ENCODE results near the gene NOX5. TPM values are rescaled to one million over a fixed set of nuclear protein-coding genes. Genes with fewer than 3 reads are reported as not detected.
"Not testable (repeated sequence)": the region's sequence is repeated elsewhere in the genome, so short reads cannot be mapped to it uniquely, and the experiment has no call there.

NOX5 gene
- total RNA-seq (under 1 TPM; 0.18 to 0.19 TPM), polyA plus RNA-seq (under 1 TPM in 1 of 2 donors, not detected in 1; 0.23 TPM)
- long read RNA-seq, donor 1, partial matches to known transcripts = 0 of 1 reads
- long read RNA-seq, donor 1, other reads (novel, unspliced or antisense) = 1 of 1 reads
- long read RNA-seq, donor 2 = 0 reads

GRCh38 chr15:69014454-69014853, at the start of gene NOX5:
Gene NOX5 (plus strand): TSS chr15:69014695. CDS start chr15:69014736, 41 bp downstream.
- no peak within 1 kb of the TSS for H3K4me3 ChIP-seq (ENCODE audit: low read length in 2 of 2)
- H3K27ac ChIP-seq (ENCODE audit: low read depth in 1 of 2, low read length in 2 of 2) = no peak within 1 kb of the TSS
- intact Hi-C loops (cut with DNase I) = no loop called here
- H3K36me3 ChIP-seq (ENCODE audit: control insufficient read depth in 1 of 2, insufficient read depth in 2 of 2, low read length in 1 of 2) = no peaks in the 10 kb centered on the region
- H3K4me1 ChIP-seq (ENCODE audit: control insufficient read depth in 1 of 2, insufficient read depth in 2 of 2, low read length in 2 of 2) = no peaks in the 10 kb centered on the region
- no peak for ATAC-seq (ENCODE audit: low FRiP score)
- peaks cover 5% of the 10 kb centered on the region for H3K9me3 ChIP-seq (ENCODE audit: control insufficient read depth, low read length)
- no peaks in the 10 kb centered on the region for H3K27me3 ChIP-seq (ENCODE audit: control insufficient read depth in 1 of 2, insufficient read depth in 2 of 2, low read length in 1 of 2)
- 70 to 79% methylated on average over 1 of the region's 1 CpG for WGBS, 2 donors
- DNase-seq = no peak

DNA sequence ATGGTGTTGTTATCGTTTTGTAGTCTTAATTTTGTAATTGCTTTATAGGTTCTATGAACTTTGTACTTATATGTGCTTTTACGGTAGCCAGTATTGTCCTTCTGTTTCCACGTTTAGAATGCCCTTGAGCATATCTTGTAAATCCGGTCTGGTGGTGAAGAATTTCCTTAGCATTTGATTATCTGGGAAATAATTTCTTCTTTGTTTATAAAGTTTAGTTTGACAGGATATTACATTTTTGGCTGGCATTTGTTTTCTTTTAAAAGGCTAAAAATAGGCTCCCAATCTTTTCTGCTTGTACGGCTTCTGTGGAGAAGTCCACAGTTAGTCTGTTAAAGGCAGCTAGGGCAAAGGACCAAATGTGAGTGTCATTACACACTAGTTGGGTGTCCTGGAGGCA, 47.5 kb upstream of the NOX5 start:
- H3K27me3 ChIP-seq (ENCODE audit: control insufficient read depth in 1 of 2, insufficient read depth in 2 of 2, low read length in 1 of 2) = peaks cover 0 to 2% of the 10 kb centered on the region in 2 donors
- H3K9me3 ChIP-seq (ENCODE audit: control insufficient read depth, low read length) = peaks cover 4% of the 10 kb centered on the region
- H3K27ac ChIP-seq (ENCODE audit: low read depth in 1 of 2, low read length in 2 of 2) = no peak overlapping the region
- H3K4me3 ChIP-seq (ENCODE audit: low read length in 2 of 2) = no peak overlapping the region
- intact Hi-C loops (cut with DNase I) = no loop called here
- WGBS, 2 donors = 30% methylated on average over 5 of the region's 5 CpGs
- DNase-seq = no peak
- no peaks in the 10 kb centered on the region for H3K36me3 ChIP-seq (ENCODE audit: control insufficient read depth in 1 of 2, insufficient read depth in 2 of 2, low read length in 1 of 2)
- ATAC-seq (ENCODE audit: low FRiP score) = no peak
- H3K4me1 ChIP-seq (ENCODE audit: control insufficient read depth in 1 of 2, insufficient read depth in 2 of 2, low read length in 2 of 2) = no peaks in the 10 kb centered on the region

DNA sequence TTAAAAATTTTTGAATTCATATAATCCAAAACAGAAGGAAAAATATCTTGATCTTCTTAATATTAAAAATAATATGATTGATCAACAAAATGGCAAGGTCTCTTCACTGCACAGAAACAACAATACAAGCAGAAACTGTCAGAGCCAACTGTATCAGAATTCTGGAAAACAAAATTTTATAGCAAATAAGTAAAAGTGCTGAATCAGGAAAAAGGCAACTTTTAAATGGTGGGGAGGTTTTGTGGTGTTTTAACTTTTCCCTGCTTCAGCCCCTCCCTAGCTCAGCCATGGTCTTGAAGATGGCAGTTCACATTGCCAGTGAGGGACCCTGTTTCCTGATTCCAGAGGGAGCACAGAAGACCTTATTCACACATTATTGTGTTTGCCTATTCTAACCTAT, 46.5 kb upstream of the NOX5 start:
- no peak overlapping the region for H3K27ac ChIP-seq (ENCODE audit: low read depth in 1 of 2, low read length in 2 of 2)
- ATAC-seq (ENCODE audit: low FRiP score) (no peak), DNase-seq (no peak)
- H3K36me3 ChIP-seq (ENCODE audit: control insufficient read depth in 1 of 2, insufficient read depth in 2 of 2, low read length in 1 of 2) = no peaks in the 10 kb centered on the region
- no peaks in the 10 kb centered on the region for H3K4me1 ChIP-seq (ENCODE audit: control insufficient read depth in 1 of 2, insufficient read depth in 2 of 2, low read length in 2 of 2)
- peaks cover 5% of the 10 kb centered on the region for H3K9me3 ChIP-seq (ENCODE audit: control insufficient read depth, low read length)
- H3K27me3 ChIP-seq (ENCODE audit: control insufficient read depth in 1 of 2, insufficient read depth in 2 of 2, low read length in 1 of 2) = peaks cover 0 to 2% of the 10 kb centered on the region in 2 donors
- no peak overlapping the region for H3K4me3 ChIP-seq (ENCODE audit: low read length in 2 of 2)
- intact Hi-C loops (cut with DNase I) = no loop called here

DNA sequence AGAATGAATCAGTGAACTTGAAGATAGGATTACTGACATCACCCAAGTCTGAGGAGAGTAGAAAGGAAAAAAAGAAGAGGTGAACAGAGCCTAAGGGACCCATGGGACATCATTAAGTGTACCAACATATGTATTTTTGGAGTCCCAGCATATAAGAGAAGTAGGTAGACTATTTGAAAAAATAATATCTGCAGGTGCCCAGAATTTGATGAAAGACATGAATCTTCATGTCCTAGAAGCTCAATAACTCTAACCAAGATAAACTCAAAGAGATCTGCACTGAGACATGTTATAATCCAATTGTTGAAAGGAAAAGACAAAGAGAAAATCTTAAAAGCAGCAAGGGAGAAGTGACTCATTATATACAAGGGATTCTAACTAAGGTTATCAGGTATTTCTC, 45.2 kb upstream of the NOX5 start:
- H3K9me3 ChIP-seq (ENCODE audit: control insufficient read depth, low read length) = peaks cover 5% of the 10 kb centered on the region
- no peak overlapping the region for H3K4me3 ChIP-seq (ENCODE audit: low read length in 2 of 2)
- intact Hi-C loops (cut with DNase I) = no loop called here
- ATAC-seq (ENCODE audit: low FRiP score) (no peak), DNase-seq (no peak)
- no peaks in the 10 kb centered on the region for H3K4me1 ChIP-seq (ENCODE audit: control insufficient read depth in 1 of 2, insufficient read depth in 2 of 2, low read length in 2 of 2)
- no peak overlapping the region for H3K27ac ChIP-seq (ENCODE audit: low read depth in 1 of 2, low read length in 2 of 2)
- H3K36me3 ChIP-seq (ENCODE audit: control insufficient read depth in 1 of 2, insufficient read depth in 2 of 2, low read length in 1 of 2) = no peaks in the 10 kb centered on the region
- peaks cover 0 to 2% of the 10 kb centered on the region in 2 donors for H3K27me3 ChIP-seq (ENCODE audit: control insufficient read depth in 1 of 2, insufficient read depth in 2 of 2, low read length in 1 of 2)

GRCh38 chr15:68972201-68973065, 42.1 kb upstream of the NOX5 start:
- Histone ChIP-seq H3K27ac (ENCODE audit: low read depth in 1 of 2, low read length in 2 of 2) (no peak overlapping the region), H3K36me3 (ENCODE audit: control insufficient read depth in 1 of 2, insufficient read depth in 2 of 2, low read length in 1 of 2) (no peaks in the 10 kb centered on the region), H3K4me3 (ENCODE audit: low read length in 2 of 2) (no peak overlapping the region), H3K4me1 (ENCODE audit: control insufficient read depth in 1 of 2, insufficient read depth in 2 of 2, low read length in 2 of 2) (no peaks in the 10 kb centered on the region), H3K27me3 (ENCODE audit: control insufficient read depth in 1 of 2, insufficient read depth in 2 of 2, low read length in 1 of 2) (peaks cover 0 to 2% of the 10 kb centered on the region in 2 donors), H3K9me3 (ENCODE audit: control insufficient read depth, low read length) (peaks cover 5% of the 10 kb centered on the region)
- ATAC-seq (ENCODE audit: low FRiP score) (no peak), DNase-seq (no peak)
- intact Hi-C loops (cut with DNase I) = no loop called here
- 50 to 55% methylated on average over 4 of the region's 4 CpGs for WGBS, 2 donors

DNA sequence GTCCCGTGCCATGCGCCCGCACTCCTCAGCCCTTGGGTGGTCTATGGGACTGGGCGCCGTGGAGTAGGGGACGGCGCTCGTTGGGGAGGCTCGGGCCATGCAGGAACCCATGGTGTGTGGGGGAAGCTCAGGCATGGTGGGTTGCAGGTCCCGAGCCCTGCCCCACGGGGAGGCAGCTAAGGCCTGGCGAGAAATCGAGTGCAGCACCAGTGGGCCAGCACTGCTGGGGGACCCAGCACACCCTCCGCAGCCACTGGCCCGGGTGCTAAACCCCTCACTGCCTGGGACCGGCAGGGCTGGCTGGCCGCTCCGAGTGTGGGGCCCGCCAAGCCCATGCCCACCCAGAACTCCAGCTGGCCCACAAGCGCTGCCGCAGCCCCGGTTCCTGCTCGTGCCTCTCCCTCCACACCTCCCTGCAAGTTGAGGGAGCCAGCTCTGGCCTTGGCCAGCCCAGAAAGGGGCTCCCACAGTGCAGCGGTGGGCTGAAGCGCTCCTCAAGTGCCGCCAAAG, 38.8 kb upstream of the NOX5 start:
- H3K9me3 ChIP-seq (ENCODE audit: control insufficient read depth, low read length); H3K36me3 ChIP-seq (ENCODE audit: control insufficient read depth in 1 of 2, insufficient read depth in 2 of 2, low read length in 1 of 2); H3K27me3 ChIP-seq (ENCODE audit: control insufficient read depth in 1 of 2, insufficient read depth in 2 of 2, low read length in 1 of 2); H3K4me1 ChIP-seq (ENCODE audit: control insufficient read depth in 1 of 2, insufficient read depth in 2 of 2, low read length in 2 of 2); intact Hi-C loops (cut with DNase I); H3K27ac ChIP-seq (ENCODE audit: low read depth in 1 of 2, low read length in 2 of 2); DNase-seq; H3K4me3 ChIP-seq (ENCODE audit: low read length in 2 of 2); ATAC-seq (ENCODE audit: low FRiP score): not testable (repeated sequence)
- 95 to 97% methylated on average over 26 of the region's 26 CpGs for WGBS, 2 donors

DNA sequence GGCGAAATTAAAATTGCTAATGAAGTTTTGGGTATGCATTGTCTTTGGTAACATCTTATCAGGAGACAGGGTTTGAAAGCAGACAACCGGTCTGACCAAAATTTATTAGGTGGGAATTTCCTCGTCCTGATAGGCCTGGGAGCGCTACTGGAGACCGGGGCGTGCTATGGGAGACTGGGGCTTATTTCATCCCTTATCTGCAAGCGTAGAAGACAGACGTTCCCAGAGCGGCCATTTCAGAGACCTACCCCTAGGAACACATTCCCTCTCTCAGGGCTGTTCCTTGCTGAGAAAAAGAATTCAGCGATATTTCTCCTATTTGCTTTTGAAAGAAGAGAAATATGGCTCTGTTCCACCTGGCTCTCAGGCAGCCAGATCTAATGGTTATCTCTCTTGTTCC, 37.1 kb upstream of the NOX5 start:
- intact Hi-C loops (cut with DNase I); H3K9me3 ChIP-seq (ENCODE audit: control insufficient read depth, low read length); ATAC-seq (ENCODE audit: low FRiP score); H3K27me3 ChIP-seq (ENCODE audit: control insufficient read depth in 1 of 2, insufficient read depth in 2 of 2, low read length in 1 of 2); H3K4me1 ChIP-seq (ENCODE audit: control insufficient read depth in 1 of 2, insufficient read depth in 2 of 2, low read length in 2 of 2); H3K27ac ChIP-seq (ENCODE audit: low read depth in 1 of 2, low read length in 2 of 2); H3K36me3 ChIP-seq (ENCODE audit: control insufficient read depth in 1 of 2, insufficient read depth in 2 of 2, low read length in 1 of 2); H3K4me3 ChIP-seq (ENCODE audit: low read length in 2 of 2); DNase-seq: not testable (repeated sequence)
- 89 to 90% methylated on average over 10 of the region's 10 CpGs for WGBS, 2 donors

GRCh38 chr15:68979006-68979405, 35.5 kb upstream of the NOX5 start:
- H3K4me3 ChIP-seq (ENCODE audit: low read length in 2 of 2) = no peak overlapping the region
- no peak overlapping the region for H3K27ac ChIP-seq (ENCODE audit: low read depth in 1 of 2, low read length in 2 of 2)
- WGBS, 2 donors = 70% methylated on average over 3 of the region's 3 CpGs
- ATAC-seq (ENCODE audit: low FRiP score) (no peak), DNase-seq (no peak)
- peaks cover 2% of the 10 kb centered on the region for H3K9me3 ChIP-seq (ENCODE audit: control insufficient read depth, low read length)
- intact Hi-C loops (cut with DNase I) = no loop called here
- H3K4me1 ChIP-seq (ENCODE audit: control insufficient read depth in 1 of 2, insufficient read depth in 2 of 2, low read length in 2 of 2) = no peaks in the 10 kb centered on the region
- no peaks in the 10 kb centered on the region for H3K36me3 ChIP-seq (ENCODE audit: control insufficient read depth in 1 of 2, insufficient read depth in 2 of 2, low read length in 1 of 2)
- peaks cover 0 to 4% of the 10 kb centered on the region in 2 donors for H3K27me3 ChIP-seq (ENCODE audit: control insufficient read depth in 1 of 2, insufficient read depth in 2 of 2, low read length in 1 of 2)

GRCh38 chr15:68979816-68980215, 34.7 kb upstream of the NOX5 start:
- Histone ChIP-seq H3K27me3 (ENCODE audit: control insufficient read depth in 1 of 2, insufficient read depth in 2 of 2, low read length in 1 of 2) (peaks cover 0 to 4% of the 10 kb centered on the region in 2 donors), H3K9me3 (ENCODE audit: control insufficient read depth, low read length) (peaks cover 2% of the 10 kb centered on the region), H3K27ac (ENCODE audit: low read depth in 1 of 2, low read length in 2 of 2) (no peak overlapping the region), H3K4me3 (ENCODE audit: low read length in 2 of 2) (no peak overlapping the region), H3K36me3 (ENCODE audit: control insufficient read depth in 1 of 2, insufficient read depth in 2 of 2, low read length in 1 of 2) (no peaks in the 10 kb centered on the region), H3K4me1 (ENCODE audit: control insufficient read depth in 1 of 2, insufficient read depth in 2 of 2, low read length in 2 of 2) (no peaks in the 10 kb centered on the region)
- DNase-seq (no peak), ATAC-seq (ENCODE audit: low FRiP score) (no peak)
- intact Hi-C loops (cut with DNase I) = no loop called here
- 76 to 88% methylated on average over 1 of the region's 1 CpG for WGBS, 2 donors

Data from aorta (tissue), 5 donors.